Nephron (organoid): ENCODE measurements around the gene GNB1L.

ENCODE experiments used
- H3K27ac Mint-ChIP-seq, 3 experiments: 2 replicates each; pipeline ENCODE4 v1.8.0; 2020; ENCODE audit warnings: mixed read lengths in 3 of 3, mild to moderate bottlenecking in 2 of 3, moderate library complexity in 1 of 3
- H3K27me3 Mint-ChIP-seq: 2 replicates; pipeline ENCODE4 v1.8.0; 2021; ENCODE audit warnings: low read depth, mild to moderate bottlenecking, moderate library complexity, mixed read lengths
- H3K36me3 Mint-ChIP-seq: 2 replicates; pipeline ENCODE4 v1.8.0; 2020; ENCODE audit warnings: low read depth, mixed read lengths
- H3K4me1 Mint-ChIP-seq: 2 replicates; pipeline ENCODE4 v1.8.0; 2020; ENCODE audit warnings: mixed read lengths
- H3K4me3 Mint-ChIP-seq, 3 experiments: 2 replicates each; pipeline ENCODE4 v1.8.0; 2020; ENCODE audit warnings: mild to moderate bottlenecking in 3 of 3, mixed read lengths in 3 of 3, moderate library complexity in 2 of 3
- H3K9me3 Mint-ChIP-seq: 2 replicates; pipeline ENCODE4 v1.8.0; 2020; ENCODE audit warnings: mixed read lengths
- TF ChIP-seq, protein P1 (sequence below), 3 experiments: fragments of 200-600 bp; sonication (generic); IDR thresholded peaks; one replicate each; pipeline ENCODE4 v1.5.0; 2021; ENCODE audit warnings: antibody characterized with exemption in 3 of 3; ENCODE audit not compliant: unreplicated experiment in 3 of 3

GNB1L gene

DNA sequence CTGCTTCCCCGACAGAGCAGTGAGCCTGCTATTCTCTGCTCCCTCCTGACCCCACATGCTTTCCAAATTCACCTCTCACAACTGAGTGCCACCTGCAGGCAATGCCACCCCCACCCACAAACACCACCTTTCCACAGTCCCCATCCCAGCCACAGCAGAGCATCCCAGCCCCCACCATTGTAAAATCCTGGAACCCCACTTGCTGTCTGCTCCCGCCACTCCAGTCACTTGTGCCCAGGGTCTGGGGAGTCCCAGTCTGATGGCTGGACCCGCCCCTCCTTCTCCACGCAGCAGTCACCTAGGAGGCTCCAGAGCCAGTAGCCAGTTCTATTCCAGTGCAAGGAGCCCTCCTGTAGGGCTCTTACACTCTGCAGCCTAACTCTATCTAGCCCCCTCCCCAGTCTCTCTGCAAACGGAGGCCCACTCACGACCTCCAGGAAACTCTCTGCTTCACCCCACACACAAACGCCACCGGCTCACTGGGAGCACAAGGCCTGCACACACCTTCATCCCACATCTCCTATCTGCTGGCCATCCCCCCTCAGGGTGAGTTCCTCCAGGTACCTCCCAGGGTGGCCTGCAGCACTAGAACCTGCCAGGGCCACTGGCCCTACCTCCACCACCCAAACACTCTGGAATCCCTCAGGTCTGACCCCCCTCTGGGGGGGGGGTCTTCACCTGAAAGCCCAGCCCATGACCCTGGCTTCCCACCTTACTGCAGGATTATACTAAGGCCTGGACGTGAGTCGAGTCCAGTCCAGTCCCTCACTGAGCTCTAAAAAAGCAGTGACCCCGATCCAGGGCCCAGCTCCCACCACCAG lies 1.4 kb downstream of the GNB1L start:
- Mint-ChIP-seq H3K27ac (peak overlapping the region; percentile 92 to 95 (median 93)), H3K36me3 (peaks cover 25% of the 10 kb centered on the region), H3K9me3 (no peaks in the 10 kb centered on the region), H3K4me3 (peak overlapping the region; percentile 94 to 98 (median 98)), H3K4me1 (peaks cover 43% of the 10 kb centered on the region), H3K27me3 (no peaks in the 10 kb centered on the region)
- TF ChIP-seq, protein P1, sequence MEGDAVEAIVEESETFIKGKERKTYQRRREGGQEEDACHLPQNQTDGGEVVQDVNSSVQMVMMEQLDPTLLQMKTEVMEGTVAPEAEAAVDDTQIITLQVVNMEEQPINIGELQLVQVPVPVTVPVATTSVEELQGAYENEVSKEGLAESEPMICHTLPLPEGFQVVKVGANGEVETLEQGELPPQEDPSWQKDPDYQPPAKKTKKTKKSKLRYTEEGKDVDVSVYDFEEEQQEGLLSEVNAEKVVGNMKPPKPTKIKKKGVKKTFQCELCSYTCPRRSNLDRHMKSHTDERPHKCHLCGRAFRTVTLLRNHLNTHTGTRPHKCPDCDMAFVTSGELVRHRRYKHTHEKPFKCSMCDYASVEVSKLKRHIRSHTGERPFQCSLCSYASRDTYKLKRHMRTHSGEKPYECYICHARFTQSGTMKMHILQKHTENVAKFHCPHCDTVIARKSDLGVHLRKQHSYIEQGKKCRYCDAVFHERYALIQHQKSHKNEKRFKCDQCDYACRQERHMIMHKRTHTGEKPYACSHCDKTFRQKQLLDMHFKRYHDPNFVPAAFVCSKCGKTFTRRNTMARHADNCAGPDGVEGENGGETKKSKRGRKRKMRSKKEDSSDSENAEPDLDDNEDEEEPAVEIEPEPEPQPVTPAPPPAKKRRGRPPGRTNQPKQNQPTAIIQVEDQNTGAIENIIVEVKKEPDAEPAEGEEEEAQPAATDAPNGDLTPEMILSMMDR (IDR thresholded peaks at IDR 0.05; ENCODE audit: unreplicated experiment in 3 of 3): no peak

DNA sequence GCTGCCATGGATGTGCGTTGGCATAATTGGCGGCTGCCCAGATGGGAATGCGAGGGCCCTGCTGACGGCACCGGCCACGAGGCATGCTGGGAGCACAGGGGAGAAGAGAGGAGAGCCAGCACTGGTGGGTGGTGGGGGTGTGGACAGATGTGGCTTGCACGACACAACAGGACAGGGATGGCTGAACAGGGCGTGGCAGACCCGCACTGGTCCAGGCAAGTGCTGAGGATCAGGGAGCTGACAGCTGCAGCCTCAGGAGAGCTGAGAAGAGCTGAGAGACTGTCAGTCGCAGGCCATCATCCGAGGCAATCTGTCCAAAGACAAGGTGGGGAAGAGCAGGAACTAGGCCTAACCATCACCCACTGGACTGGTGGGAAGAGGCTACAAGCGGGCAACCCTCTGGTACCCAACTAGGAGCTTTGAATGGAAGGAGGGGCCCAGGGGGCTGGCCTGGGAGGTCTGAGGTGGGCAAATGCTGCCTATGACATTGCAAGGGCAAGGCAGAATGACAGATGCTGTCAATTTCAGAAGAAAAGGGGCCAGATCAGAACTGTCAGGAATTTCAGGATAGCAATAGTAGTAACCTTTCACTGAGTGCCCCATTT lies 2.4 kb downstream of the GNB1L start:
- peaks cover 33% of the 10 kb centered on the region for H3K36me3 Mint-ChIP-seq
- TF ChIP-seq, protein P1 (IDR thresholded peaks at IDR 0.05; ENCODE audit: unreplicated experiment in 3 of 3): no peak
- peak overlapping the region; percentile 76 to 95 (median 93) for H3K27ac Mint-ChIP-seq
- no peaks in the 10 kb centered on the region for H3K27me3 Mint-ChIP-seq
- H3K4me1 Mint-ChIP-seq: peaks cover 43% of the 10 kb centered on the region
- peak overlapping the region; percentile 94 to 98 (median 98) for H3K4me3 Mint-ChIP-seq
- no peaks in the 10 kb centered on the region for H3K9me3 Mint-ChIP-seq

DNA sequence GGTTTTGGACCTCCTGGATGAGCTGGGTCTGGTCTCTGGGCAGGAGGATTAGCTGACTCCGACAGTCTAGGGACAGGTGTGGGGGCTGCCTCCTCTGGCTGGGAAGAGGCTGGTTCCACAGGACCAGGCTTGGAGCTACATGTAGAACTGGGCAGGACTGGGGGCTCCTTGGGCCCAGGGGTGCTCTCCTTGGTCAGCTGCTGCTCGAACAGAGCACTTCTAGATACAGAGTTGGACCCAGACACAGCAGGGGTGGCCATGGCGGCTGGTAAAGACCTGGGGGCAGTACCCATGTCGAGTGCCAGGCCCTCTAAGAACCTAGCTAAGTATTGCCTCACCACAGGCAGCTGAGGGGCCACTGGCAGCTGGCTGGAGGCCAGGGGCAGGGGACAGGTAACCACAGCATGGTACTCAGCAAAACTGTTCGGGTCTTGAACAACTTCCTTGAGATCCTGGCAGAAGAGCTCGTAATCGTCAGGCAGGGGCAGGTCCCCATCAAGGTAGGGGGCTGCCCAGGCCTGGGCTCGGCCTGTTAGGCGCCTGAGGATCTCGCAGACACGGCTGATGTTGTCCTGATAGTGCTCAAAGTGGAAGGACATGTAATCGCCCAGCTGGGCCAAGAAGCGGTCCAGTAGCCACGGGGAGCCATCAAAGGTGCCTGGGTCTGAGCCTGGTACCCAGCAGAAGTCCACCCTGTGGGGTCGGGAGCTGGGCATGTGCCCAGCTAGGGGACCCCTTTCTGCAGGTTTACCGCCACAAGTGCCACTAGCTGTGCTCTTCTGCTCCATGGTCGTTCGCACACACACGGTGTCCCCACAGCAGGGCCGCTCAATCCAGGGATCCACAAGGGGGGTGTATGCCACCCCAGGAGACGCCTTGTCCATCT lies 3.1 kb downstream of the GNB1L start:
- peaks cover 43% of the 10 kb centered on the region for H3K4me1 Mint-ChIP-seq
- no peaks in the 10 kb centered on the region for H3K9me3 Mint-ChIP-seq
- peak overlapping the region; percentile 94 to 98 (median 98) for H3K4me3 Mint-ChIP-seq
- TF ChIP-seq, protein P1 (IDR thresholded peaks at IDR 0.05; ENCODE audit: unreplicated experiment in 3 of 3): no peak
- H3K27ac Mint-ChIP-seq: no peak overlapping the region
- H3K27me3 Mint-ChIP-seq: no peaks in the 10 kb centered on the region
- peaks cover 33% of the 10 kb centered on the region for H3K36me3 Mint-ChIP-seq

DNA sequence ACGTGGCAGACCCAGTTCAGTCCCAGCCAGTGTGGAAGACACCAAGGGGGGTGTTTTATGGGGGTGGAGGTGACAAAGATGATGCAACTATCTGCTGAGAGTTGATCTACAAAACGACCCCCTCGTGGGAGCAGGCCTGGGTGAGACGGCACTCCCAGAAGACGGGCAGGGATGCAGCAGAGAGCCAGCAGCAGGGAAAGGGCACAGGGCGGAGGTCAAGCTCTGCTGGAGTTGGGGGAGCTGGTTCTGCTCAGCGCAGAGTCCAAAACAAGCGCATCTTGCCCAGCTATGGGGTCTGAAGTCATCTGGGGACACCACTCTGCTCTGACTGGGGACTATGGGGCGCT lies 3.9 kb downstream of the GNB1L start:
- Mint-ChIP-seq H3K27ac (no peak overlapping the region), H3K36me3 (peaks cover 33% of the 10 kb centered on the region), H3K4me1 (peaks cover 38% of the 10 kb centered on the region), H3K4me3 (peak overlapping the region in 2 of 3 experiments; percentile 23 to 36), H3K27me3 (no peaks in the 10 kb centered on the region), H3K9me3 (no peaks in the 10 kb centered on the region)
- TF ChIP-seq, protein P1 (IDR thresholded peaks at IDR 0.05; ENCODE audit: unreplicated experiment in 3 of 3): no peak

DNA sequence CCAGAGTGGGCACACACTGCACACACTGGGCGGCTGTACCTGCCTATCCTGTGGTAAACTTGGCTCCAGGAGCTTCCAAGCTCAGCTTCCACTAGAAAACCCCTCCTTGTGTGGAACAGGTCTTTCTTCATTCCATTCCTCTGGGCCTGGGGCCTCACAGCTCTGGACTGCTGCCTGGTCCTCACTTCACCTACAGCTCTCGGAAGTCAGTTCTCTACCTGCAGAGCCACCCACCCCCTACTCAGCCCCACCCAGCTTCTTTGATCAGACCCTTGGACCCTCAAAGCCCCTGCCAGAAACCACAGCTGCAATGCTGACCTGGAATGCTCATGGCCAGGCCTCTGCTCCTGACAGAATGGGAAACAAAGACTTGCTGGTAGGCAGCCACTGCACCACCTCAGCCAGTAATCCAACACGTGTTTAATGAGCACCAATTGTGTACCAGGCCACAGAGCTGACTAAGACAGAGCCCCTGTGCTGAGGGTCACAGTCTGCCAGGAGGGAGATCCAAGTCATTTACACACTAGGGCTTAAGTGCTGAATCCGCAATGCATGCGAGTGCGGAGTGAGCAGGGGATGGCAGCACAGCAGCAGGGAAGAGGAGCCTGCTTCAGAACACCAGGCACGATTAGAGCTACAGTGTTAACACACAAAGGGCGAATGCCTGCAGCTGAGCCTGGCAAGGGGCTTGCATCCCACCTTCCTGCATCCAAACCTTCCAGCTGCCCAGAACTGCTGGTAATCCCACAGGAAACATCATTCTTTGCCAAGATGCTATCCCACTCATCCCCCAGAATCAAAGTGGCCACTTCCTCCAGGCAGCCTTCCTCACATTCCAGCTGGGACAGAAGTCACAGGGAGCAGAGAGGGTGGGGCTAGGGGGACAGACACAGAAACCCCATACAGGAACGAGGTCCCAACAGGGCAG lies 4.6 kb downstream of the GNB1L start:
- no peaks in the 10 kb centered on the region for H3K27me3 Mint-ChIP-seq
- H3K4me3 Mint-ChIP-seq: peak overlapping the region; percentile 23 to 73 (median 57)
- no peaks in the 10 kb centered on the region for H3K9me3 Mint-ChIP-seq
- TF ChIP-seq, protein P1 (IDR thresholded peaks at IDR 0.05; ENCODE audit: unreplicated experiment in 3 of 3): no peak
- peaks cover 33% of the 10 kb centered on the region for H3K36me3 Mint-ChIP-seq
- peaks cover 37% of the 10 kb centered on the region for H3K4me1 Mint-ChIP-seq
- H3K27ac Mint-ChIP-seq: peak overlapping the region; percentile 68 to 83 (median 74)
